ENCODE measurements around the gene FOXJ3. TPM values are rescaled to one million over a fixed set of nuclear protein-coding genes. Genes with fewer than 3 reads are reported as not detected.

Gene FOXJ3
- total and polyA plus RNA-seq, 2 of the 8 experiments (the other 6 are each of a cell fraction or from before 2014, with no cell fraction given): 48.6 to 51.9 TPM

DNA sequence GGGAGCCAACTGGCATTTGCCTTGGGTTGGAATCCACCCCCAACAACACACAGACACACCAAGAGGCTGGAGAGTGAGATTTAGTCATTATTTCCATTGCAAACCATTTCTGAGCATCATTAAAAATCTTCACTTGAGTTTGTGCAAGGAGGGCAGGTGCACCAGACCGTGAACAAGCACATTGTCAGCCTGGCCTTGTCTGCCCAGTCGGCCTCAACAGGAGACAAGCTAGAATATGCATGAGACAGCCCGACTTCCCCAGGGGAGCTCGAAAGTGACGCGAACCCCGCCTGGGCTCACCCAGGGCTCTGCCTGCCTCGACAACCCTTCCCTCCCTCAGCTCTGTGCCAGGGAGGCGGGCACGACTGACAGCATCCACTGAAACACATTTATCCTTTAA is 197.3 kb downstream of the FOXJ3 start:
- no peak overlapping the region for H2AFZ ChIP-seq (ENCODE audit: low read length)
- H2BK12ac ChIP-seq (ENCODE audit: low read depth, low read length): no peak overlapping the region
- no peak overlapping the region for H4K5ac ChIP-seq (ENCODE audit: insufficient read length, low read depth, low read length)
- H3K27ac ChIP-seq (ENCODE audit: low read depth, low read length): no peak overlapping the region
- CTCF ChIA-PET (ENCODE audit: partially characterized antibody): interaction anchor here (0.7 to 1.3 kb wide), 3 partner anchors 9 to 520 kb away, joined by 3 to 7 read pairs (median 3); partner anchors contain the start of gene PPIH
- no peaks in the 10 kb centered on the region for H4K20me1 ChIP-seq (replicated peaks in 1 of 2; ENCODE audit: control insufficient read depth in 1 of 2, insufficient read depth in 2 of 2, low read length in 2 of 2)
- no peak overlapping the region for H4K91ac ChIP-seq (replicated peaks; ENCODE audit: insufficient read length, low read length)
- FAIRE-seq (no peak), DNase-seq (ENCODE audit: low read depth in 1 of 2, low spot score in 2 of 2) (peak in 1 of 2 experiments; percentile 33)
- no peak overlapping the region for H2BK5ac ChIP-seq (ENCODE audit: low read depth, low read length)
- no peaks in the 10 kb centered on the region for H3K79me1 ChIP-seq (ENCODE audit: low read depth, low read length)
- H3K4me2 ChIP-seq (ENCODE audit: insufficient read depth in 1 of 2, low read depth in 2 of 2, low read length in 2 of 2): no peak overlapping the region
- no peak overlapping the region for H2BK120ac ChIP-seq (replicated peaks; ENCODE audit: low read depth, low read length)
- no peak overlapping the region for H3K56ac ChIP-seq (replicated peaks; ENCODE audit: insufficient read length, low read depth, low read length)
- H3K23me2 ChIP-seq (ENCODE audit: low read depth, low read length): no peaks in the 10 kb centered on the region
- H2AK5ac ChIP-seq (ENCODE audit: low read depth, low read length): no peak overlapping the region
- H4K8ac ChIP-seq (ENCODE audit: extremely low read depth, insufficient read depth, low read length): no peak overlapping the region
- H3K18ac ChIP-seq (ENCODE audit: extremely low read depth, low read length): no peak overlapping the region
- POLR2A ChIA-PET (ENCODE audit: partially characterized antibody): no interaction called here
- H3K9me3 ChIP-seq (ENCODE audit: insufficient read depth in 2 of 2, low read depth in 1 of 2, low read length in 1 of 2): no peaks in the 10 kb centered on the region
- no peak overlapping the region for H2BK20ac ChIP-seq (ENCODE audit: low read length)
- H3K9ac ChIP-seq (replicated peaks in 1 of 4; ENCODE audit: extremely low read depth in 1 of 4, low read depth in 3 of 4, low read length in 3 of 4): no peak overlapping the region
- H3K4ac ChIP-seq (replicated peaks; ENCODE audit: insufficient read length, low read depth, low read length): no peak overlapping the region
- H2BK15ac ChIP-seq (ENCODE audit: low read length): no peak overlapping the region
- H3K4me3 ChIP-seq (ENCODE audit: extremely low read depth in 1 of 4, insufficient read depth in 2 of 4, low read depth in 3 of 4, low read length in 4 of 4): no peak overlapping the region
- H3K4me1 ChIP-seq (replicated peaks in 1 of 4; ENCODE audit: control insufficient read depth in 3 of 4, insufficient read depth in 4 of 4, low read length in 3 of 4): peaks cover 0 to 2% (median 0%) of the 10 kb centered on the region in 4 experiments; a peak in 2 of 7 replicates
- no peaks in the 10 kb centered on the region for H3K36me3 ChIP-seq (ENCODE audit: control insufficient read depth in 2 of 4, insufficient read depth in 4 of 4, low read length in 3 of 4)
- H3K79me2 ChIP-seq (ENCODE audit: control insufficient read depth in 1 of 2, insufficient read depth in 2 of 2, low read length in 2 of 2): no peaks in the 10 kb centered on the region
- H3K14ac ChIP-seq (ENCODE audit: insufficient read length): no peak overlapping the region
- no peaks in the 10 kb centered on the region for H3K27me3 ChIP-seq (replicated peaks in 1 of 4; ENCODE audit: control insufficient read depth in 3 of 4, extremely low read depth in 1 of 4, insufficient read depth in 3 of 4, low read length in 3 of 4)
- 83% methylated on average over 10 of the region's 10 CpGs; no CpG with 5 or more reads in 1 of the 2 experiments for WGBS, 2 experiments (ENCODE audit: extremely low coverage in 1 of 2, insufficient coverage in 1 of 2, insufficient read length in 1 of 2, insufficient replicate concordance in 2 of 2, low coverage in 1 of 2, low lambda C conversion rate in 2 of 2, missing lambda C conversion rate in 1 of 2)
- H3K23ac ChIP-seq (ENCODE audit: insufficient read length): no peak overlapping the region
- no peak for TF ChIP-seq BCL11A (IDR thresholded peaks at IDR 0.05; ENCODE audit: low read depth in 2 of 2, low read length in 2 of 2)
- no peak for TF ChIP-seq SP1 (IDR thresholded peaks at IDR 0.05; ENCODE audit: low read depth, low read length)
- TF ChIP-seq CTBP2 (IDR thresholded peaks at IDR 0.05; ENCODE audit: borderline replicate concordance, insufficient read depth, insufficient read length, low read length): no peak
- no peak for TF ChIP-seq SIN3A (conservative IDR thresholded peaks at IDR 0.05 in 1 of 2, IDR thresholded peaks at IDR 0.05 in 1 of 2; ENCODE audit: low read depth in 1 of 2, low read length in 2 of 2)
- TF ChIP-seq, protein P1, sequence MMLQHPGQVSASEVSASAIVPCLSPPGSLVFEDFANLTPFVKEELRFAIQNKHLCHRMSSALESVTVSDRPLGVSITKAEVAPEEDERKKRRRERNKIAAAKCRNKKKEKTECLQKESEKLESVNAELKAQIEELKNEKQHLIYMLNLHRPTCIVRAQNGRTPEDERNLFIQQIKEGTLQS (IDR thresholded peaks at IDR 0.05; ENCODE audit: insufficient read depth, low read depth, low read length): no peak
- TF ChIP-seq CEBPB (IDR thresholded peaks at IDR 0.05; ENCODE audit: low read depth, low read length): no peak
- no peak for TF ChIP-seq JUN (IDR thresholded peaks at IDR 0.05; ENCODE audit: low read depth, low read length)
- no peak for TF ChIP-seq TCF12 (IDR thresholded peaks at IDR 0.05; ENCODE audit: low read depth, low read length)
- no peak for TF ChIP-seq E2F6 (IDR thresholded peaks at IDR 0.05)
- no peak for TF ChIP-seq BACH1 (IDR thresholded peaks at IDR 0.05; ENCODE audit: low read length)
- TF ChIP-seq TEAD4 (IDR thresholded peaks at IDR 0.05; ENCODE audit: low read depth, low read length): no peak
- no peak for TF ChIP-seq RNF2 (IDR thresholded peaks at IDR 0.05; ENCODE audit: borderline replicate concordance, low read depth, low read length, missing control alignments, poor library complexity, severe bottlenecking)
- no peak for TF ChIP-seq FOSL1 (IDR thresholded peaks at IDR 0.05; ENCODE audit: insufficient read depth, low read depth, low read length)

Measured in H1 (cell line).